ENCODE measurements around the gene FAM107B.
"Not testable (repeated sequence)": the region's sequence is repeated elsewhere in the genome, so short reads cannot be mapped to it uniquely, and the experiment has no call there.

FAM107B gene

DNA sequence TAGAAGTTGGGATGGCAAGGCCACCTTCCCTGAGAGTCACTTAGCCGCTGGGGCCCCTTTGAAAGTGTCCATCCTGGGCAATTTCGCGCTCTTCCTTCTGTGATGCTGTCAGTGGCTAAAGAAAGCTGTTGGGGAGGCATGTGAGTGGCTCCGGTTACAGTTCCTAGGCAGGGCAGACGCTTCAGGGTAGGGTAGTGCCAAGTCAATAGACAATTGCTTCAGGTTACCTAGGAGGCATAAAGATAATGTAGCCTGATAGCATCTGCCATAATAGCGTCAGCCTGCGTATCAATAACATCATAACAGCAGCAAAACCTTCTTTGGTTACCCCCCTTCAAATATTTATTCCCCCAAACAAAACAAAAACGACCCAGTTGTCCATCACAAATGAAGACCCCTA lies at the start of gene FAM107B:
TSS of gene FAM107B (minus strand) at position 101 of the 400 bp plus-strand sequence. CDS start 234 bp downstream, outside the sequence.
- no peak for DNase-seq

DNA sequence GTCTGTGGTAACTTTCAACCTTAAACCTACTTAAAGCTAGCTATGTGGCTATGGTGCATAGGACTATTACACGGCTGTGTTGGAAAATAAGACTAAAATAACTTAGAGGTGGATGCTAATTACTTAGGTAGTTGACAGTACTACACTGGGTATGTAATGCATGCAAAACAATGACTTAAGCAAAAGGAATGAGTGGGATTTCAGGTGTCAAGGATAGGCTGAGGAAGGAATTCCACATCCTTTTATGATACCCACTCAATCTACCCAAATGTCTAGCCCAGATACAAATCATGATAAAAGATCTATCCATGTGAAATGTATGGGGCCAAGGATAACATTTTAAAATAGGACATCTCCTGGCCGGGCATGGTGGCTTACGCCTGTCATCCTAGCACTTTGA lies 49.3 kb upstream of the FAM107B start:
- DNase-seq, result no peak

DNA sequence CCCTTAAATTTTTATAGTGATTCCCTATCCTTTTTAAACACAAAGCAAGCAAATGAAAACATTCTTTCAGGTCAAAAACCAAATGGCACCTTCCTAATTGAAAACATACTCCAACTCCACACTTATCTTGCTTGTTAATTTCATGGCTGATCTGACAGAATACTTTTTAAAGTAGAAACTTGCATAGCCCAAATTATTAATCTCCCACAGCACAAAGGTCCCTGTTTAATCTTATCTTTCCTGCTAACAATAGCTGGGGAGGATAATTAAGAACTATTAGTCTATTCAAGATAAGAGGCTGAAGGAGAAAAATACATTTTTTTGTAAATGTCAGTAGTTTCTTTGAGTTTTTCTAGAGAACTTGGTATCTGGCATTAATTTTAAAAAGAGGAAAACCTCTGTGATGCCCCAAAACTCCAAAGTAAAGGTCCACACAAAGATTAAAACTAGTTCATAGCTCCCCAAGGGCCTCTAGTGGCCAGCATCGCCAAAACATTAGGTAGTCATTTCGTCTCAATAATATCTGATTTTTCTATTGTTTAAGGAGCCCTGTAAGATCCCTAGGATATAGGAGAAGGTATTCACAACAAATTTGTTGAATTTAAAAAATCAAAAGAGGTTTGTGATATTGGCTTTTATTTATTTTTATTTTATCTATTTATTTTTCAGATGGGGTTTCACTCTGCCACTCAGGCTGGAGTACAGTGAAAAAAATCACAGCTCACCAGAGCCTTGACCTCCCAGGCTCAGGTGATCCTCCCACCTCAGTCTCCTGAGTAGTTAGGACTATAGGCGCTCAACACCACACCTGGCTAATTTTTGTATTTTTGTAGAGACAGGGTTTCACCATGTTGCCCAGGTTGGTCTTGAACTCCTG lies 48.4 kb upstream of the FAM107B start:
- DNase-seq, result peak in 9 of 58 donors; percentile 2 to 32 (median 8)

DNA sequence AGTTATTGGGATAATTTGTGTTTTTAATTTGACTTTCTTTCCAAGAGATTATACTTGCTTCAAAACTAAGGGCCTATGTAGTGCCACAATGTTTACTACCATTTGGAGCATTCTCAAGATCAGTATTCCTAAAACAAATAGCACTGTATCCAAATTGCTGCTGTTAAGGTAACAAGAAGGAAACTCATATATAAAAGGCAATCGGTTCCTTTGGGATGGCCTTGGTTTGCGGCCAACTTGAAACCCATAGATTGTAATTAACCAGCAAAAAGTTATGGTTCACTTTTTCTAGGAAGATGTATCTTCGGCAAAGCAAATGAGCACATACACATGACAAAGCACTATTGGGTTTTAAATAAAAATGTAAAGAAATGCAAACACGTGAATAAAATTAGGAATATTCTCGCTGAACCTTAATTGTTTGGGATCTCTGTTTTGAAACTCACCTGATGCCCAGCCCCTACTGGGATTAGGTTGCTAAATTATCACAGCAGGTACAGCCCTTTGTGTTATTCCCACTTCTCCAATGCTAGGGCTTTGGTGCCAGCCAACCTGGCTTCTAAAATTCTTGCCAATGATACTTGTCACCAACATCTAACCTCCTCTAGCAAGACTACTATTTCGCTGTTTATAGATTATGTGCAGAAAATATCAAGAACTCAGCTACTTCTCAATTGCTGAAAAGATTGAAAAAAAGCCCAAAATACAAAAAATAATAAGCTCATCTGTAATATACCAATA lies 47.1 kb upstream of the FAM107B start:
- no peak for DNase-seq

DNA sequence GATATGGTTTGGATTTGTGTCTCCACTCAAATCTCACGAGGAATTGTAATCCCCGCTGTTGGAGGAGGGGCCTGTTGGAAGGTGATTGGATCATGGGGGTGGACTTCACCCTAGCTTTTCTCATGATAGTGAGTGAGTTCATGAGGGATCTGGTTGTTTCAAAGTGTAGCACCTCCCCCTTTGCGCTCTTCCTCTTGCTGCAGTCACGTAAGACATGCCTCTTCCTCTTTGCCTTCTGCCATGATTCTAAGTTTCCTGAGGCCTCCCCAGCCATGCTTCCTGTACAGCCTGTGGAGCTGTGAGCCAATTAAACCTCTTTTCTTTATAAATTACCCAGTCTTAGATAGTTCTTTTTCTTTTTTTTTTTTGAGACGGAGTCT lies 46.1 kb upstream of the FAM107B start:
- no peak for DNase-seq

DNA sequence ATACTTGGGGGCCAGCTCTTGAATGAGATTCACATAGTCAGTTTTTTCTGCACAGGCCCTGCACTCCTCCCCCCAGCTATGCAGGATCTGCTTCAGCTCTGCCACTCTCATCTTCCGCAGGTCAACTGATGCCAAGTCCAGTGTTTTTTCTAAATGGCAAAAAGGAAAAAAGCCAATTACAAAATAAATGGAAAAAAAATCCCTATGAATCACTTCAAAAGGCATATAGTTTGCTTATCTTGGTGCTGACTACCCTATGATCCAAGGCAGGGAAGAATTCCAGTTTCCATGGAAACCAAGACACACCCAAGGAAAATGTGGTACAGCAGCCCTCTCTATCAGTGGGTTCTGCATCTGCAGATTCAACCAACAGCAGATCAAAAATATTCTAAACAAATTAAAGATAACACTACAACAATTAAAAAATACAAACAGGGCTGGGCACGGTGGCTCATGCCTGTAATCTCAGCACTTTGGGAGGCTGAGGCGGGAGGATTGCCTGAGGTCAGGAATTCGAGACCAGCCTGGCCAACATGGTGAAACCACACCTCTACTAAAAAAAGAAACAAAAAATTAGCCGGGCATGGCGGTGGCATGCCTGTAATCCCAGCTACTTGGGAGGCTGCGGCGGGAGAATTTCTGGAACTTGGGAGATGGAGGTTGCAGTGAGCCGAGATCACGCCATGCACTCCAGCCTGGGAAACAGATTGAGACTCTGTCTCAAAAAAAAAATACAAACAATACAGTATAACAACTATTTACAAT lies 45.5 kb upstream of the FAM107B start:
- DNase-seq, result peak in 4 of 58 donors; percentile 1 to 17 (median 7)

DNA sequence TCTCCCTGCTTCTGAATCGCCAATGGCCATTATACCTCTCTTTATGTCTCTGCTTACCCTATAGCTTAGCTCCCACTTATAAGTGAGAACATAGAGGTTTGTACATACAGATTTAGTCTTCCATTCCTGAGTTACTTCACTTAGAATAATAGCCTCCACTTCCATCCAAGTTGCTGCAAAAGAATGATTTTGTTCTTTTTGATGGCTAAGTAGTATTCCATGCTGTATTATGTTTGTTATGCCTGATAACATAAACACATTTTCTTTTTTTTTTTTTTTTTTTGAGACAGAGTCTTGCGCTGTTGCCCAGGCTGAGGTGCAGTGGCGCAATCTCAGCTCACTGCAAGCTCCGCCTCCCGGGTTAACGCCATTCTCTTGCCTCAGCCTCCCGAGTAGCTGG lies 42.0 kb upstream of the FAM107B start:
- not testable (repeated sequence) for DNase-seq

DNA sequence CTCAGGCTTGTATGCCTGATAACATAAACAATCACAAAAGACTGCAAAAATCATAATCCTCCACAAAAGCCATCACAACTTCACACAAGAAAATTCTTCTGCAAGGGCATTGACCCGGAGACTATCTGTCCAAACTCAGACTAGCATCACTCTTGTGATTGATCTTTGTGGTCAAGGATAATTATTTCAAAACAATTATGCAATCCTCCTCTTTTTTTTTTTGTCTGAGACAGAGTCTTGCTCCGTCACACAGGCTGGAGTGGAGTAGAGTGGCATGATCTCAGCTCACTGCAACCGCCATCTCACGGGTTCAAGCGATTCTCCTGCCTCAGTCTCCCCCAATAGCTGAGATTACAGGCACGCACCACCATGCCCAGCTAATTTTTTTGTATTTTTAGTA lies 41.0 kb upstream of the FAM107B start:
- no peak for DNase-seq

DNA sequence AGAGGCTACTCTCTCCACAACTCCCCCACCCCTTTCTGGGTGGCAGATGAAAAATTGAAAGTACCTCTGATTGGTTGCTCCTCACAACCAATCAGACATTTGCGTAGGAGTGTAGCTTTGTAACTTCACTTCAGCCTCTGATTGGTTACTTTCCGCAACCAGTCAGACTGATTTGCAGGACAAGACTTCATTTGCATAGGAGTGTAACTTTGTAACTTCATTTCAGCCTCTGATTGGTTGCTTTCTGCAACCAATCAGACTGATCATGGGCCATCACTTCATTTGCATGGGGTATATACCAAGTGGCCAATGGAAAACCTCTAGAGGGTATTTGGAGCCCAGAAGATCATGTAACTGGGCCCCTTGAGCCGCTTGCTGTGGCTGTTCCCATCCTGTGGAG lies 37.6 kb upstream of the FAM107B start:
- no peak for DNase-seq

DNA sequence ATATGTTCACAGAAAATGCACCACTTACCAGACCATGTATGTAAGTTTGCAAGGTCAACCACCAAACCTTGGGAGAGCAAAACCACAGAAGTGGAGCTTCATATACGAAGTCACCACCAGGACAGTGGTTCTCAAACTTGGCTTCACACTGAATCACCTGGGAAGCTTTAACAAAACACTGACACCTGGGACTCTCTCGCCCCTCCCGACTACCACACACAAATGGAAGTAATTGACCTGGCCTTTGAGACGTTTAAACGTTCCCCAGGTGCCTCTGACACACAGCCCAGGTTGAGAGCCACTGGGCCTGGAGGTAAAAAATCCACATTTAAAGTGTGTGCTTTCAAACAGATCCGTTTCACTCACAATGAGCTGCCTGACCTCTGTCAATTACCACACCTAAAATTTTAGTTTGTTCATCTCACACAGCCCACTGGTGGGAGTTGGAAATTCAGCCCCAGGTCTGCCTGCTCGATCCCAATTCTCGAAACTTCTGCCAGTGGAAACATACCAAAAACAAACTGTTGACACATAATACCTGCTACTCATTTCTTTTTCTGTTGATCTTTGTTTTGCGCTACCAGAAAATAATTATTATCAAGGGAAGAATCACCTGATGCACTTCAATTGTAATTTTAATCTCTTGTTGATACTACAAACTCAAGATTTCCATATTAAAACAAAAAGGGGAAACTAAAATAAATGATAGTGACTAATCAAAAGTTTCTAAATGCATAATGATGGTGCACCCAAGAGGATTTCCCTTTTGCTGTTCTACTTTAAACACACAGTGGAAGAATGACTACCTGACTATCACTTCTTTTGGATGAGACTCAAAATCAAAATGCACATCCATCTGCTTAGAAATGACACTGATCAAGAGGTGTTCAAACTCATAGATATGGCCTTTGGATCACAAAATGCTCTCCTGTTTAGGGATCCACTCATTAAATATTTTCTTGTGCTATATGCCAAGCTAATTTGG lies 36.6 kb upstream of the FAM107B start:
- no peak for DNase-seq

DNA sequence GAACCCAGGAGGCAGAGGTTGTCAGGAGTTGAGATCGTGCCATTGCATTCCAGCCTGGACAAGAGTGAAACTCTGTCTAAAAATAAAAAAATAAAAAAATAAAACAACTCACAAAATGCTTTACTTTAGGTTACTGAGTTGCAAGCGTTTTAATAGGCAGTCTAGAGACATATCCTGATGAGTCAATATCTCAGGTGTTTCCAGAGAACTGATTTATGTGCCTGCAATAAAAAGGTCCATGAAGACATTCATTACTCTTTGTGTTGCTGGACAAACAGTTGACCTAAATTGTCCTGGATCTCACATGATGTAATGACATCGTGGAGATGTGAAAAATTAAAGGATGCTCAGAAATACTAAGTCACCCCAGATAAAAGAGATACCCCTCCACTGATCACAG lies 31.6 kb upstream of the FAM107B start:
- DNase-seq, result no peak

DNA sequence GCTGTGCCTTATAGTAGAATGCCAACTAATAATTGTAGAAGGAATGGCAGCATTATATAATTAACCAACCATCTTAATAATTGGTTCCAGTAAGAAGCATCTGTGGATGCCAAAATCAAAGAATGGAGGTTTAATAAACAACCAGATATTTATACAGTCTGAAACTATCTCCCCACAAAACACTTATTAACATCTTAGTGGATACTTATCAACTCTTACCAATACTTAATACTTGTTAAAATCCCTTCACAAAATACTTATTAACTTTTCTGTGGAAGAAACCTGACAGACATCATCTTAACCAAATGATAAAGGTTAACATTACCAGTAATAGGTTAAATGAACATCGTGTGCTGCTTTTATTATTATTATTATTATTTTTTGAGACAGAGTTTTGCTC lies 29.1 kb upstream of the FAM107B start:
- DNase-seq, result no peak

DNA sequence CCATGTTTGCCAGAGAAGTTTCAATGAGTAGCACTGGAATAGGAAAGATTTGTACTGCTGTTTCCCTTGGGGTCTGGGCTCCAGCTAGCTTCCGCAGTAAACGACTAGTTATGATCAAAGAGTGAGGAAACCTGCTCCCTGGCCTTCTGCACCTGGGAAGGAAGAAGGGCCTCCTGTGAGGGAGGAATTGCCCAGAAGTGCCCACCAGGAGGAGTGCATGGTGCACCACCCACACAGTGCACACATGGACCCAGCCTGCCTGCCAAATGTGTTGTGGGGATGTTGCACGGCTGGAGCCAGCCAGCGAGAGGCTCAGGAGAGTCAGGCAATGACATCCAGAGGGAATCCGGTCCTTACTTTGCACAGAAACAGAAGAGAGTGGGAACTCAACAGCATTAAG lies 27.0 kb upstream of the FAM107B start:
- DNase-seq, result no peak

DNA sequence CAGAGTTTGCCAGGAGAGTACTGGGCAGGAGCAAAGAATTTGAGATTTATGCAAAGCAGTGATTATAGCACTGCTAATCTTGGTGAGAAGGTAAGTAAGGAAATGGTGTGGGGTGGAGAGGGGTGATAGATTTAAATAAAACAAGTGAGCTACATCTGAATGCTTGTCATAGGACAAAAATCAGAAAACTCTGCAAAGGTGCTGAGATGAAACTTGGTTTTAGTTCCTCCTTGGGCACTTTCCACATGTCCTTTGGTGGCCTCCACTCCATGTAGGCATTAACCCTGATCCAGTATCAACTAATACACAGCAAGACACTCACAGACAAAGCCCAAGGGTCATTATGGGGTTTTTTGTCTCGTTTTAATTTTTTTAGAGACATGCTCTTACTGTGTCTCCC lies 25.7 kb upstream of the FAM107B start:
- DNase-seq, result no peak

DNA sequence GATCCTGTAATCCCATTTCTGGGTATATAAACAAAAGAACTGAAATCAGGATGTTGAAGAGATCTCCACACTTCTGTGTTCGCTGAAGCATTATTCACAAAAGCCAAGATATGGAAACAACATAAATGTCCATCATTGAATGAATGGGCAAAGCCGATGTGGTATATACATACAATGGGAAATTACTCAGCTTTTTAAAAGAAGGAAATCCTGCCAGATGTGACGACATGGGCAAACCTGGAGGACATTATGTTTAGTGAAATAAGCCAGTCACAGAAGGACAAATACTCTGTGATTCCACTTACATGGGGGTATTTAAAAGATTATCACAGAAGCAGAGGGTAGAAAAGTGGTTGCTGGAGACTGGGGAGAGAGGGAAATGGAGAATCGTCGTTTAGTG lies 23.9 kb upstream of the FAM107B start:
- DNase-seq, result no peak

DNA sequence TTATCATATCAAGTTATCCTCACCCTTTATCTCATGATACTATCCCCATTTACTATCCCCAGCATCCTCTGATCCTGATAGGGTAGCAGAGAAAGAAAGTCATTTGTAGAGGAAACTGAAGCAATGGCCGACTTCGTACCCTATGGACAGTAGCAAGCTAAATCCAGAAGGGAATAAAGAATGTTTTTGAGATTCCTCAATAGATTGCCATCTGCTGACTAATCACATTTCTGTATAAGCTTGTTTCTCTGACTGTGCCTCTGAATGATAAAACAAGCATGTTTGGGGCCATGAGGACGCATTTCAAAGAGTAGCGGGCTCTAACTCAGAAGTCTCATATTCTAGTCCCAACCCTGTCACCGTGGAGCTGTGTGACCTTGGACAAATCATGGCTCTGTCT lies 13.2 kb upstream of the FAM107B start:
- no peak for DNase-seq

DNA sequence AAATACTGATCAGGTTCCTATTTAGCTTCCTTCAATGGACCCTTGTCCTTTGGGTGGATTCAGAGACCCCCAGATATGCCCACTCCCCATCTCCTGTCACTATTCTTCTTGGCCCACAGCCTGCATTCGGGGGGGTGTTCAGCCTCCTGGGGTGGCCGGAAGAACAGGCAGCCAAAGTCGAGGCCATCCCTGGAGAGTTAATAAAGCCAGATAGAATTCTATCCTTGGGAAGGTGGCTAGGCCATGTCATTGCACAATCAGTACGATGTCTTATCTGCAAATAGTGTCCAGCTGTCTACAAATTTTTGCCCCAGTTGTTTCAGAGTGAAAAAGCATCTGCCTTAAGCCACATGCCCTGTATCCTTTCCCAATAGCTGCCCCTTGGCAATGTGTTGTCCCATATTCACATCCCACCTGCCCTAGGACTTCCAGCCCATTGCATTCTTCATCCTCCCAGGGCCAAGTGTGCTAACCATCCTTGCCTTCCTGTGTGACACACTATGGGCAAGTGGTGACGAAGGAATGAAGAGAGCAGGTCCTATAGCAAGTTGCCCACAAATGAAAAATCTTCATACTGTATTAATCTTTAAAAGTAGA lies 9.9 kb upstream of the FAM107B start:
- DNase-seq, result no peak

DNA sequence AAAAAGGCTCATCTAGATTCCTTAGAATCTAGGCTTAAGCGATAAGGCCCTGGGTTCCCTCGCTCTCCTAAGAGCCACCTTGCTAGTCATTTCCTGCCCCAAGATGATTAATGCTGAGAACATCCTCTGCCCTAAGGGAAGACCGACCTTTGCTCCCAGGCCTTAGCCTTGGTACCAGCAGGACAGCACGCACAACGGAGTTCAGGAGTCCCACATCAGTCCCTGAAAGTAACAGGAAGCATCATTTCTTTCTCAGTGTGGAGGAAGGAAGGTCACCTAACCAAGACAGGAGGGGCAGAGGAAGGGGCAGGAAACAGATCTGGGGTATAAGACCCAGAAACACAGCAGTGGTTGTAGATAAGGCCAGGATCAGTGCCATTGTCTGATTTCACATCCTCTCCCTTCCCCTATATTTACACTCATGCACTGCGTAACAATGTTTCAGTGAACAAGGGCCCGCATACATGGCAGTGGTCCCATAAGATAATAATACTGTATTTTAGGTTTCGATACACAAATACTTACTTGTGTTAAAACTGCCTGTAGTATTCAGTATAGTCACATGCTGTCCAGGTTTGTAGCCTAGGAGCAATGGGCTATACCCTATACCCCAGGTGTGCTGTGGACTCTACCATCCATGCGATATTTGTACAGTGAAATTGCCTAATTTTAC lies 8.1 kb upstream of the FAM107B start:
- DNase-seq, result no peak

DNA sequence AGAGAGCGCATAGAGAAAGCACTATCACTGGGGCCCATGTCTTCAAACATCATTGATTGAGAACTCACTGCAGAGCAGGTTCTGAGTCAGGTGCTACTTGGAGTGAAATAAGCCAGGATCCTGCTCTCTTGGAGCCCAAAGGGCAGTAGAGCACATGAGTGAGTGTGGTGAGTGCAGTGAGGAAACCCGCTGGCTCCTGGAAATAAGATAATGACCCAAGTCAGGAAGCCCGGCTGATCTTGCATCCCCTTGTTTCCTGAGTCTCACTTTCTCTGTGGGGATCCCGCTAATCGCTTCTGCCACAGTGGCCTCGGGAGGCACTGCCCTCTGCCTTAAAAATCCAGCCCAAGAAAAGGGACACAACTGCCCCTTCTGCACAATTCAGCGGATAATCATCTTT lies 7.1 kb upstream of the FAM107B start:
- no peak for DNase-seq
